Measurements from ENCODE around the gene RCE1. TPM values are rescaled to one million over a fixed set of nuclear protein-coding genes. Genes with fewer than 3 reads are reported as not detected.

Gene RCE1
- total RNA-seq, 1 experiment from 2014 or later, result 52.5 TPM

GRCh38 chr11:66834539-66834845 is 8.7 kb upstream of the RCE1 start:
- no peak for DNase-seq
- H4K20me1 ChIP-seq (ENCODE audit: control insufficient read depth, insufficient read depth, insufficient read length), result no peaks in the 10 kb centered on the region
- Mint-ChIP-seq H3K27ac (peak overlapping the region in 1 of 3 experiments; percentile 56; a peak in 1 of 7 replicates), H3K27me3 (ENCODE audit: low read depth) (no peaks in the 10 kb centered on the region), H3K9me3 (no peaks in the 10 kb centered on the region), H3K4me1 (peaks cover 5% of the 10 kb centered on the region in 2 experiments; a peak in 3 of 4 replicates), H3K36me3 (ENCODE audit: insufficient read depth in 1 of 3, low read depth in 3 of 3) (peaks cover 0 to 39% (median 33%) of the 10 kb centered on the region in 3 experiments; a peak in 5 of 7 replicates), H3K4me3 (no peak overlapping the region)
- H2BK120ac ChIP-seq (ENCODE audit: low read depth, low read length, poor library complexity, severe bottlenecking), result no peak overlapping the region
- no CpG with 5 or more reads among the region's 4 CpGs for WGBS (ENCODE audit: extremely low coverage, insufficient read length, low lambda C conversion rate)
- no peak overlapping the region for H4K5ac ChIP-seq (ENCODE audit: insufficient read length, low read depth, low read length)
- no peak overlapping the region for H3K9ac ChIP-seq (ENCODE audit: extremely low read depth, insufficient read length, low read length)
- H4K8ac ChIP-seq (replicated peaks; ENCODE audit: insufficient read length, low read depth, low read length), result no peak overlapping the region
- H2BK12ac ChIP-seq (ENCODE audit: insufficient read length, low read depth, low read length), result no peak overlapping the region
- H3K18ac ChIP-seq (ENCODE audit: insufficient read length, low read depth, low read length), result no peak overlapping the region
- no peak for TF ChIP-seq CTCF (conservative IDR thresholded peaks at IDR 0.05)
- no peaks in the 10 kb centered on the region for H3K23me2 ChIP-seq (ENCODE audit: insufficient read length, low read depth, low read length, poor library complexity, severe bottlenecking)
- no peaks in the 10 kb centered on the region for H3K79me1 ChIP-seq (ENCODE audit: insufficient read depth, low read depth, low read length, poor library complexity, severe bottlenecking)
- no peak overlapping the region for H3K27ac ChIP-seq (ENCODE audit: insufficient read length, low read depth, low read length)
- H2AK5ac ChIP-seq (ENCODE audit: insufficient read length, low read length), result no peak overlapping the region
- H3K27me3 ChIP-seq (ENCODE audit: insufficient read depth, low read length), result no peaks in the 10 kb centered on the region
- H3K79me2 ChIP-seq (ENCODE audit: insufficient read depth, low read length), result no peaks in the 10 kb centered on the region
- H3K4ac ChIP-seq (ENCODE audit: low read depth, low read length), result no peak overlapping the region
- H4K91ac ChIP-seq (ENCODE audit: insufficient read length, low read depth, low read length), result no peak overlapping the region
- no peak overlapping the region for H3T11ph ChIP-seq (ENCODE audit: low read length)
- no peak overlapping the region for H3K4me2 ChIP-seq (ENCODE audit: insufficient read depth, insufficient read length, low read length)
- no peak overlapping the region for H2BK20ac ChIP-seq (ENCODE audit: low read depth, low read length, poor library complexity, severe bottlenecking)
- H2AFZ ChIP-seq (ENCODE audit: low read length), result no peak overlapping the region
- no peak overlapping the region for H2BK5ac ChIP-seq (ENCODE audit: insufficient read length, low read length)
- no peaks in the 10 kb centered on the region for H3K4me1 ChIP-seq (ENCODE audit: insufficient read depth, low read length)
- no peaks in the 10 kb centered on the region for H3K9me3 ChIP-seq (ENCODE audit: control insufficient read depth, low read depth, low read length)
- H3K23ac ChIP-seq (ENCODE audit: insufficient read length, low read depth, low read length), result no peak overlapping the region
- no peak overlapping the region for H2BK15ac ChIP-seq (ENCODE audit: low read depth, low read length)
- no peak overlapping the region for H3K56ac ChIP-seq (ENCODE audit: insufficient read length, low read depth, low read length)
- H3K14ac ChIP-seq (ENCODE audit: insufficient read depth, low read length), result no peak overlapping the region
